GM12865 (cell line): ENCODE results near the gene ZBTB21.
"Not testable (repeated sequence)": the region's sequence is repeated elsewhere in the genome, so short reads cannot be mapped to it uniquely, and the experiment has no call there.

Experiments
- DNase-seq: peaks from one replicate; pipeline ENCODE4 v3.0.0; 2010; ENCODE audit warnings: low read depth
- H3K4me3 ChIP-seq: 2 replicates; pipeline ENCODE4 v1.5.1; 2011; ENCODE audit warnings: mild to moderate bottlenecking, low read depth, low read length, control low read depth
- TF ChIP-seq, protein P1 (sequence below): IDR thresholded peaks from 2 replicates; pipeline ENCODE4 v1.5.1; 2011; ENCODE audit warnings: low read length, control low read depth, low read depth, inconsistent platforms; ENCODE audit not compliant: insufficient read depth; ENCODE audit errors: missing control alignments

ZBTB21 gene

DNA sequence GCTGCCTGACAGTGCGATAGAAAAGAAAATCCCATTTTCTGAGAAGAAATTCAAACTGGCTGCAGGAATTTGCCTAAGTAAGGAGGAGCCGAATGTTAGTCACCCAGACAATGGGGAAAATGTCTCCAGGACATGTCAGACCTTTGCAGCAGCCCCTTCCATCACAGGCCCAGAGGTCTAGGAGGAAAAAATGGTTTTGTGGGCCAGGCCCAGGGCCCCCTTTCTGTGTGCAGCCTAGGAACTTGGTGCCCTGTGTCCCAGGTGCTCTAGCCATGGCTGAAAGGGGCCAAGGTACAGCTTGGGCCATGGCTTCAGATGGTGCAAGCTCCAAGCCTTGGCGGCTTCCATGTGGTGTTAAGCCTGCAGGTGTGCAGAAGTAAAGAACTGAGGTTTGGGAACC, 14.6 kb downstream of the ZBTB21 start:
- DNase-seq: no peak
- TF ChIP-seq, protein P1, sequence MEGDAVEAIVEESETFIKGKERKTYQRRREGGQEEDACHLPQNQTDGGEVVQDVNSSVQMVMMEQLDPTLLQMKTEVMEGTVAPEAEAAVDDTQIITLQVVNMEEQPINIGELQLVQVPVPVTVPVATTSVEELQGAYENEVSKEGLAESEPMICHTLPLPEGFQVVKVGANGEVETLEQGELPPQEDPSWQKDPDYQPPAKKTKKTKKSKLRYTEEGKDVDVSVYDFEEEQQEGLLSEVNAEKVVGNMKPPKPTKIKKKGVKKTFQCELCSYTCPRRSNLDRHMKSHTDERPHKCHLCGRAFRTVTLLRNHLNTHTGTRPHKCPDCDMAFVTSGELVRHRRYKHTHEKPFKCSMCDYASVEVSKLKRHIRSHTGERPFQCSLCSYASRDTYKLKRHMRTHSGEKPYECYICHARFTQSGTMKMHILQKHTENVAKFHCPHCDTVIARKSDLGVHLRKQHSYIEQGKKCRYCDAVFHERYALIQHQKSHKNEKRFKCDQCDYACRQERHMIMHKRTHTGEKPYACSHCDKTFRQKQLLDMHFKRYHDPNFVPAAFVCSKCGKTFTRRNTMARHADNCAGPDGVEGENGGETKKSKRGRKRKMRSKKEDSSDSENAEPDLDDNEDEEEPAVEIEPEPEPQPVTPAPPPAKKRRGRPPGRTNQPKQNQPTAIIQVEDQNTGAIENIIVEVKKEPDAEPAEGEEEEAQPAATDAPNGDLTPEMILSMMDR: no peak
- no peak overlapping the region for H3K4me3 ChIP-seq

- DNase-seq, H3K4me3 ChIP-seq: not testable (repeated sequence)
Measured at GRCh38 chr21:41994613-41995012, 15.5 kb downstream of the ZBTB21 start.

- no peak overlapping the region for H3K4me3 ChIP-seq
- no peak for DNase-seq
- TF ChIP-seq, protein P1: no peak
Measured at GRCh38 chr21:41993744-41994143, 16.4 kb downstream of the ZBTB21 start.

DNA sequence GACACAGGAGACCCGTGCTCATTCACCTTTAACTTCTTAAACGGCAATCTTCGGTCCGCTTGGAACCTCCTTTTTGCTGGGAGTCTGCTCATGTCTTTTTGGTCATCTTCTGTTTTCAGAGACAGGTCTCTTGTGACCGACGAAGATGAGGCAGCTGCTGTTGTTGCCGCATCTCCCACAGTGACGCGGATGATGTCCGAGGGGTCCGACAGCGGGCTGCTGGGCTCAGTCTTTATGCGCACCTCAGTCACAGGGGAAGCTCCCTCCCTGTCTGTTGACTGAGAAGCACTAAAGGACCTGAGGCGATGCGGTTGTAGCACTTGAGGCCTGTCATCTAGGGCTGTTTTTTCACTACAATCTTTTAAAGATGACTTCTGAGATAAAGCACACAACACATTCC, 17.6 kb downstream of the ZBTB21 start:
- no peak overlapping the region for H3K4me3 ChIP-seq
- no peak for DNase-seq

GRCh38 chr21:41991659-41992058, 18.5 kb downstream of the ZBTB21 start:
- TF ChIP-seq, protein P1: no peak
- no peak for DNase-seq
- H3K4me3 ChIP-seq: no peak overlapping the region

More for the DNA sequence above, 17.6 kb downstream of the ZBTB21 start:
- TF ChIP-seq, protein P1: no peak

GRCh38 chr21:41989698-41990097, 20.5 kb downstream of the ZBTB21 start:
- DNase-seq: no peak
- TF ChIP-seq, protein P1: no peak

GRCh38 chr21:41987310-41987709, 22.9 kb downstream of the ZBTB21 start:
- DNase-seq: no peak
- TF ChIP-seq, protein P1: no peak
- H3K4me3 ChIP-seq: no peak overlapping the region

More at GRCh38 chr21:41989698-41990097, 20.5 kb downstream of the ZBTB21 start:
- H3K4me3 ChIP-seq: no peak overlapping the region
